Measurements from ENCODE around the gene CIPC. TPM values are rescaled to one million over a fixed set of nuclear protein-coding genes. Genes with fewer than 3 reads are reported as not detected.

CIPC gene
- total and polyA plus RNA-seq, 2 donors (not counting 1 experiment from before 2014, with no cell fraction given) = 13.3 to 47.0 TPM

GRCh38 chr14:77145975-77146740 is 48.1 kb downstream of the CIPC start:
- TF ChIP-seq EZH2 (IDR thresholded peaks at IDR 0.05; ENCODE audit: borderline replicate concordance, insufficient read depth, low read depth, low read length, poor library complexity, severe bottlenecking) (no peak), CTCF (IDR thresholded peaks at IDR 0.05) (no peak)
- H3K27me3 ChIP-seq (replicated peaks in 1 of 4; ENCODE audit: control extremely low read depth in 1 of 4, control insufficient read depth in 3 of 4, insufficient read depth in 4 of 4, low read length in 3 of 4) = peaks cover 0 to 42% (median 22%) of the 10 kb centered on the region in 4 experiments
- H3K4me2 ChIP-seq (replicated peaks; ENCODE audit: low read depth, low read length, poor library complexity, severe bottlenecking) = no peak overlapping the region
- no peaks in the 10 kb centered on the region for H3K79me2 ChIP-seq (ENCODE audit: control insufficient read depth, insufficient read depth, low read length)
- H3K4me1 ChIP-seq (ENCODE audit: control insufficient read depth in 2 of 2, insufficient read depth in 2 of 2, low read length in 2 of 2) = peaks cover 12 to 14% of the 10 kb centered on the region in 2 donors
- WGBS (ENCODE audit: insufficient coverage) = 17% methylated on average over 9 of the region's 10 CpGs
- H3K36me3 ChIP-seq (replicated peaks in 1 of 2; ENCODE audit: control extremely low read depth in 1 of 2, control insufficient read depth in 1 of 2, extremely low read depth in 1 of 2, insufficient read depth in 2 of 2, low read length in 1 of 2) = no peaks in the 10 kb centered on the region
- ChIA-PET CTCF (interaction anchor here (0.8 kb wide), 1 partner anchor 22 kb away, joined by 3 read pairs; no protein-coding TSS in a partner anchor), POLR2A (no interaction called here)
- ATAC-seq (ENCODE audit: low read depth) (no peak), DNase-seq (no peak)
- H3K9me3 ChIP-seq (ENCODE audit: control extremely low read depth in 1 of 3, control insufficient read depth in 2 of 3, insufficient read depth in 1 of 3, low read length in 2 of 3) = no peaks in the 10 kb centered on the region
- no peak overlapping the region for H3K27ac ChIP-seq (ENCODE audit: low read length in 2 of 2)
- Mint-ChIP-seq H3K27ac (no peak overlapping the region), H3K9me3 (ENCODE audit: insufficient read depth) (no peaks in the 10 kb centered on the region), H3K27me3 (peaks cover 63% of the 10 kb centered on the region), H3K4me1 (peaks cover 7% of the 10 kb centered on the region), H3K4me3 (no peak overlapping the region)
- H2AFZ ChIP-seq (ENCODE audit: insufficient read depth, low read depth, low read length, poor library complexity, severe bottlenecking) = no peak overlapping the region
- no peak overlapping the region for H3K4me3 ChIP-seq (ENCODE audit: control extremely low read depth in 1 of 5, extremely low read depth in 1 of 5, insufficient read depth in 1 of 5, low read depth in 2 of 5, low read length in 4 of 5)
- H3K9ac ChIP-seq (ENCODE audit: low read length) = no peak overlapping the region
- H4K20me1 ChIP-seq (ENCODE audit: control insufficient read depth, insufficient read depth, low read length, poor library complexity, severe bottlenecking) = no peaks in the 10 kb centered on the region
- intact Hi-C loops (cut with micrococcal nuclease) = no loop called here

All from B cell (primary cell).